Epithelial cell of prostate (primary cell): ENCODE measurements around the gene PPP1R37.

Experiments
- DNase-seq: peaks from one replicate; pipeline ENCODE4 v3.0.0-alpha.2; 2011; ENCODE audit warnings: low read depth, low spot score
- H3K27ac ChIP-seq: fragments of 450-650 bp; 2 replicates; pipeline ENCODE4 v1.5.1; 2017; ENCODE audit warnings: mild to moderate bottlenecking

PPP1R37 gene

DNA sequence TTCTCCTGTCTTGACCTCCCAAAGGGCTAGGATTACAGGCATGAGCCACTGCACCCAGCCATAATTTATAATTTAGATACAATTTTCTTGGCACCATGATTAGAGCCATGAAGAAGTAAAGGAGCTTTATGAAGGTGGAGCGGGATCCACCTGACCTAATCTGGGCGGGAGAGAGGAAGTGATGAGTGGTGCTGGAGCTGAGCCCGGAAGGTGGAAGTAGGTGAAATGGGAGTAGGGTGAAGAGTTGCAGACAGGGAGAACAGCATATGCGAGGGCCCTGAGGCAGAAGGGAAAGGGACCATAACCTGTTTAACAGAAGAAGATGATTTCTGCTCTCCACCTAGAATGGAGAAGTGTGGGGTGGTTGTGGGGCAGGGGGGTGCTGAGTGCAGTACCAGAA lies 89.8 kb downstream of the PPP1R37 start:
- DNase-seq, result no peak
- H3K27ac ChIP-seq, result no peak overlapping the region

DNA sequence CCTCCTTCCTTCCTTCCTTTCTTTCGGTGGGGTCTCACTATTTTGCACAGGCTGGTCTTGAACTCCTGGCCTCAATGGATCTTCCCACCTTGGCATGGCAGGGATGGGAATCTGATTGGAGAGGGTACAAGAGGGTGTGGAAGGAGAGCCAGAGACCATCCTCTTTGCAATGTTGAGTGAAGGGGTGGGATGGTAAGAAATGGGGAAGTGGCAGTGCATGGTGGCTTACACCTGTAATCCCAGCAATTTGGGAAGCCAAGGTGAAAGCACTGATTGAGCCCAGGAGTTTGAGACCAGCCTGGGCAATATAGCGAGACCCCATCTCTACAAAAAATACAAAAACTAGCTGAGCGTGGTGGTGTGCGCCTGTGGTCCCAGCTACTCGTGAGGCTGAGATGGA lies 91.1 kb downstream of the PPP1R37 start:
- H3K27ac ChIP-seq, result no peak overlapping the region
- no peak for DNase-seq

DNA sequence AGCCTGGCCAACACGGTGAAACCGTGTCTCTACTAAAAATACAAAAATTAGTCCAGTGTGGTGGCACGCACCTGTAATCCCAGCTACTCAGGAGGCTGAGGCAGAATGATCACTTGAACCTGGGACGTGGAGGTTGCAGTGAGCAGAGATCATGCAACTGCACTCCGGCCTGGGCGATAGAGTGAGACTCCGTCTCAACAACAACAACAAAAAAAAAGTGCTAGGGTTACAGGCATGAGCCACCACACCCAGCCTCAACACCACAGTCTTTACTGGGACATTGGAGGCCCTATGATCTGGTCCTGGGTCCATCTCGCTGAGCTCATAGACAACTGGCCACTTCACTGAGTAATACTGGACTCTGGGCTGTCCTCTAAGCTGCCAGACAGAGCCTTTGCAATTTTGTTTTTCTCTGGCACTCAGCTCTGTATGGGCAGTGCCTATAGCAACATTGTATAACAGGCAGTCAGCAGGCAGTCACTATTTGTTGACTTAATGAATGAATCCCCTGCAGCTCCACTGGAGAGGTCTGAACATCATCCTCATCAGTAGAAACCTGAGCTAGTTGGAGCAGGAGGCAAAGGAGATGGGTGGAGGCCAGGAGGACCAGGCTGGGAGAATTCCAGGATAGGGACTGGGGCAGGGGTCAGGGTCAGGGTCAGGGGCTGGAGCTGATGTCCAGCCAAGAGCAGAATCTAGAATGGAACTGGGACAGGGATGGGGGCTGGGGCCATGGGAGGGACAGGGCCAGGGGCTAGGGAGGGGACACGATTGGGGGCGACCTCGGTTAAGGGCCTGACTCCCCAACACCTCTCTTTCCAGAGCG lies 93.7 kb downstream of the PPP1R37 start:
- no peak overlapping the region for H3K27ac ChIP-seq
- DNase-seq, result no peak

DNA sequence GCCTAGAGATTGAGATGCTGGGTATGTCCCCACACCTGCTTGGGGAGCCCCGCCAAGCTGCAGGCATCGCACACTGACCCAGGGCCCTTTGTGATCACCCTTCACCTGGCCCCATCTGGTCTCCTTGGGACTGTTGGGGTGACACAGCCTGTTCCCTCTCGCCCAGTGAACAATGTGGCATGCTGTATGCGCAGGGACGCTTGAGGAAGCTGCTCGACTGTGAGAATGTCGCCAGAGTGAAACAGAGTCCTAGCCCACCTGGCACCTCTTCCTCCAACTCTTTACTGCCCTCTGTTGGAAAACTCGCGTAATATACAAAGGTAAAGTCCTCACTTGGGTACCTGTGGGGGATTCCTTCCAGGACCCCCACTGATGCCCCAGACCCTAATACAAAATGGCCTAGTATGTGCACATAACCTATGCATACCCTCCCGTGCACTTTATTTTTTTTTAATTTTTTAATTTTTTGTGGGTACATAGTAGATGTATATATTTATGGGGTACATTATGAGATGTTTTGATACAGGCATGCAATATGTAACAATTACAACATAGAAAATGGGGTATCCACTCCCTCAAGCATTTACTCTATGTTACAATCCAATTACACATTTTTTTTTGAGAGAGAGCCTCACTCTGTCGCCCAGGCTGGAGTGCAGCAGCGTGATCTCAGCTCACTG lies 94.6 kb downstream of the PPP1R37 start:
- no peak overlapping the region for H3K27ac ChIP-seq
- no peak for DNase-seq

DNA sequence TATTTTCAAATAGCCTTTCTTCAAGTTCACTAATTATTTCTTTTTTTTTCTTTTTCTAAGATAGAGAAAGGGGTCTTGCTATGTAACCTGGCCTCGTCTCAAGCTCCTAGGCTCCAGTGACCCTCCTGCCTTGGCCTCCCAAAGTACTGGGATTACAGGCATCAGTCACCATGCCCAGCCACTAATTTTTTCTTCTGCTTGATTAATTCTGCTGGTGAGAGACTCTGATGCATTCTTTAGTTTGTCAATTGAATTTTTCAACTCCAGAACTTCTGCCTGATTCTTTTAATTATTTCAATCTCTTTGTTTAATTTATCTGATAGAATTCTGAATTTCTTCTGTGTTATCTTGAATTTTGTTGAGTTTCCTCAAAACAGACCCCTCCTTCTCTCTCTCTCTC lies 97.0 kb downstream of the PPP1R37 start:
- DNase-seq, result no peak
- H3K27ac ChIP-seq, result no peak overlapping the region

DNA sequence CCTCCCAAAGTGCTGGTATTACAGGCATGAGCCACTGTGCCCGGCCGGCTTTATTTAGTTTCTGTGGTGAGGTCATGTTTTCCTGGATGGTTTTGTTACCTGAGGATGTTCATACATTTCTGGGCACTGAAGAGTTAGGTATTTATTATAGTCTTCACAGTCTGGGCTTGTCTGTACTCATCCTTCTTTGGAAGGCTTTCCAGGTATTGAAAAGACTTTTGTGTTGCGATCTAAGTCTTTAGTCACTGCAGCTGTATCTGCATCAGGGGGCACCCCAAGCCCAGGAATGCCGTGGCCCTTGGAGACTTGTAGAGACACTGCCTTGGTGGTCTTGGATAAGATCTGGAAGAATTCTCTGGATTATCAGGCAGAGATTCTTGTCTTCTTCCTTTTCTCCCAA lies 98.4 kb downstream of the PPP1R37 start:
- H3K27ac ChIP-seq, result peak overlapping the region; percentile 73
- peak; percentile 82 for DNase-seq

DNA sequence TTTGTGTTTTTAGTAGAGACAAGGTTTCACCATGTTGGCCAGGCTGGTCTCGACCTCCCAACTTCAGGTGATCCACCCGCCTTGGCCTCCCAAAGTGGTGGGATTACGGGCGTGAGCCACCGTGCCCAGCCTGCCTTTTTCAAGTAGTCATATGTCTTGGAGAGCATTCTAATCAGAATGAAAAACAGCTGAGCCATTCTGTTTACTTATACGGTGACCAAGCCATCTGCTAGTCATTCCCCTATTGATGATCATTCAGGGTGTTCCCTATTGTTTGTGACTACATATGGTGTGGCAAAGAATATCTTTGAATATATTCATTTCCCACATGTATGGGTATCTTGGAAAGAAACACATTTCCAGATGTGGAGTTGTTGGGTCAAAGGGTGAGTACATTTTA lies 102.8 kb downstream of the PPP1R37 start:
- H3K27ac ChIP-seq, result peak overlapping the region; percentile 40
- DNase-seq, result no peak
